T-cell (primary cell): ENCODE measurements around the gene PRDM8. TPM values are rescaled to one million over a fixed set of nuclear protein-coding genes. Genes with fewer than 3 reads are reported as not detected.
"Not testable (repeated sequence)": the region's sequence is repeated elsewhere in the genome, so short reads cannot be mapped to it uniquely, and the experiment has no call there.

Experiments used
- ATAC-seq, 4 experiments: fragments of 200-7000 bp in 3 of 4; fragments of 150-1000 bp in 1 of 4; cut with Tn5 transposase; replicated peaks in 1 of 4; 1 replicate in 3 of 4; 2 replicates in 1 of 4; pipeline ENCODE4 v1.10.0; 2021; ENCODE audit warnings: moderate library complexity in 3 of 4, mild to moderate bottlenecking in 2 of 4, moderate number of reproducible peaks in 1 of 4
- CTCF ChIA-PET, 2 donors: fragments of 300-600 bp; sonication (Branson Sonifier 250); formaldehyde crosslinking; loops; one replicate each; lab custom pipeline; 2022; ENCODE audit warnings: antibody characterized with exemption in 2 of 2; lab: Charles Lee
- POLR2A ChIA-PET, 2 donors: fragments of 300-600 bp; sonication (Branson Sonifier 250); formaldehyde crosslinking; loops; one replicate each; lab custom pipeline; 2022; ENCODE audit warnings: antibody characterized with exemption in 2 of 2; lab: Charles Lee
- DNase-seq, 35 experiments: peaks; one replicate each; pipeline versions ENCODE4 v3.0.0 to v3.0.0-alpha.2; 2013 to 2023
- H3K27ac ChIP-seq: one replicate; pipeline ENCODE4 v1.5.1; 2013; ENCODE audit warnings: low read length
- H3K27me3 ChIP-seq, 2 experiments: replicated peaks in 1 of 2; 1 replicate in 1 of 2; 2 replicates in 1 of 2; pipeline versions ENCODE4 v1.6.1 to v1.7.0; 2013; ENCODE audit warnings: low read length in 1 of 2, mixed read lengths in 1 of 2; ENCODE audit not compliant: control insufficient read depth in 2 of 2, insufficient read depth in 2 of 2; ENCODE audit errors: extremely low read depth in 1 of 2
- H3K36me3 ChIP-seq, 2 donors: 1 replicate in 1 of 2; 2 replicates in 1 of 2; pipeline versions ENCODE4 v1.6.1 to v1.7.0; 2013; ENCODE audit warnings: low read length in 1 of 2; ENCODE audit not compliant: control insufficient read depth in 2 of 2, insufficient read depth in 1 of 2; ENCODE audit errors: extremely low read depth in 1 of 2
- H3K4me1 ChIP-seq, 2 experiments: 1 replicate in 1 of 2; 2 replicates in 1 of 2; pipeline versions ENCODE4 v1.6.1 to v1.7.0; 2013; ENCODE audit warnings: low read length in 2 of 2, mixed read lengths in 1 of 2; ENCODE audit not compliant: insufficient read depth in 2 of 2, control insufficient read depth in 1 of 2; ENCODE audit errors: extremely low read depth in 1 of 2
- H3K4me3 ChIP-seq, 2 donors: 1 replicate in 1 of 2; 2 replicates in 1 of 2; pipeline versions ENCODE4 v1.5.1 to v1.7.0; 2013; ENCODE audit warnings: mild to moderate bottlenecking in 2 of 2, low read length in 1 of 2, moderate library complexity in 1 of 2; ENCODE audit not compliant: control insufficient read depth in 1 of 2; ENCODE audit errors: extremely low read depth in 1 of 2
- H3K9me3 ChIP-seq: 2 replicates; pipeline ENCODE4 v1.7.0; 2013
- H3K27ac Mint-ChIP-seq, 2 donors: one replicate each; pipeline ENCODE4 v1.8.0; 2020 to 2021; ENCODE audit warnings: mild to moderate bottlenecking in 2 of 2, mixed read lengths in 2 of 2
- H3K27me3 Mint-ChIP-seq, 2 donors: one replicate each; pipeline ENCODE4 v1.8.0; 2021 to 2022; ENCODE audit warnings: mixed read lengths in 2 of 2
- H3K36me3 Mint-ChIP-seq: one replicate; pipeline ENCODE4 v1.8.0; 2021; ENCODE audit warnings: mixed read lengths
- H3K4me1 Mint-ChIP-seq, 3 donors: one replicate each; pipeline ENCODE4 v1.8.0; 2020 to 2022; ENCODE audit warnings: mixed read lengths in 3 of 3, mild to moderate bottlenecking in 1 of 3
- H3K4me3 Mint-ChIP-seq, 3 donors: one replicate each; pipeline ENCODE4 v1.8.0; 2020 to 2022; ENCODE audit warnings: mild to moderate bottlenecking in 3 of 3, mixed read lengths in 3 of 3, moderate library complexity in 3 of 3
- H3K9me3 Mint-ChIP-seq, 3 donors: one replicate each; pipeline ENCODE4 v1.8.0; 2020 to 2022; ENCODE audit warnings: mixed read lengths in 3 of 3
- WGBS: methylation state at CpG from one replicate; pipeline ENCODE4 v1.1.5; 2013; ENCODE audit warnings: missing lambda C conversion rate; ENCODE audit not compliant: insufficient coverage; 5-methylcytosine and 5-hydroxymethylcytosine counted together
- total RNA-seq, 35 experiments: library from RNA in 6 of 35; stranded (reverse) in 6 of 35; fragments of 120-200 nt in 1 of 35; gene quantifications; one replicate each; pipeline versions ENCODE4 v1.2.1 to v1.2.4 and lab custom pipeline; 2013 to 2026

Gene PRDM8
- total RNA-seq, 5 donors from 2014 or later (not counting 1 experiment from before 2014, with no cell fraction given), result 10.5 to 18.7 (median 14.1) TPM

DNA sequence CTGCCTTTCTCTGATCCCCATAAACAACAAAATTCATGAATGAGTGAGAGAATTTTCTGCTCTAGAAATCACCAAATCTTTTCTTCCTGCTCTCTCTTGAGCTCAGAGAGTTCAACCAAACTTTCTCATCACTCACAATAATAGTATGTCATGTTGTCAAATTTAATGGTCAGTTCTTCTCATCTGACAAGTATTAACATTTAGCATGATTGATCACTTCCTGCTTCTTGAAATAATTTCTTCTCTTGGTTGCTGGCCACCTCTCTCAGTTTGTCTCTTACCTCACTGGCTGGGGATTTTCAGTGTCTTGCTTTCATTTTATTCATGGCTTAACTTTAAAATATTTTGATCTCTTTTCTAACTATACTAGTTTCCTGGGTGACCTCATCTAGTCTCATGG, 43.7 kb downstream of the PRDM8 start:
- H3K27me3 ChIP-seq, result peaks cover 0 to 11% of the 10 kb centered on the region in 2 experiments
- H3K9me3 ChIP-seq, result no peaks in the 10 kb centered on the region
- no peak for DNase-seq
- CTCF ChIA-PET, result interaction anchor here in 1 of 2 donors (0.6 kb wide), 1 partner anchor 20 kb away, joined by 3 read pairs; no protein-coding TSS in a partner anchor
- H3K27me3 Mint-ChIP-seq, result peaks cover 8 to 13% of the 10 kb centered on the region in 2 donors
- no peak overlapping the region for H3K4me3 ChIP-seq
- H3K4me3 Mint-ChIP-seq, result no peak overlapping the region
- ATAC-seq, result no peak
- H3K4me1 ChIP-seq, result no peaks in the 10 kb centered on the region
- no peak overlapping the region for H3K27ac Mint-ChIP-seq
- no peaks in the 10 kb centered on the region for H3K36me3 ChIP-seq
- H3K9me3 Mint-ChIP-seq, result no peaks in the 10 kb centered on the region
- no peaks in the 10 kb centered on the region for H3K36me3 Mint-ChIP-seq
- H3K4me1 Mint-ChIP-seq, result no peaks in the 10 kb centered on the region
- POLR2A ChIA-PET, result interaction anchor here in 1 of 2 donors (0.6 kb wide), 1 partner anchor 529 kb away, joined by 3 read pairs; no protein-coding TSS in a partner anchor
- H3K27ac ChIP-seq, result no peak overlapping the region

DNA sequence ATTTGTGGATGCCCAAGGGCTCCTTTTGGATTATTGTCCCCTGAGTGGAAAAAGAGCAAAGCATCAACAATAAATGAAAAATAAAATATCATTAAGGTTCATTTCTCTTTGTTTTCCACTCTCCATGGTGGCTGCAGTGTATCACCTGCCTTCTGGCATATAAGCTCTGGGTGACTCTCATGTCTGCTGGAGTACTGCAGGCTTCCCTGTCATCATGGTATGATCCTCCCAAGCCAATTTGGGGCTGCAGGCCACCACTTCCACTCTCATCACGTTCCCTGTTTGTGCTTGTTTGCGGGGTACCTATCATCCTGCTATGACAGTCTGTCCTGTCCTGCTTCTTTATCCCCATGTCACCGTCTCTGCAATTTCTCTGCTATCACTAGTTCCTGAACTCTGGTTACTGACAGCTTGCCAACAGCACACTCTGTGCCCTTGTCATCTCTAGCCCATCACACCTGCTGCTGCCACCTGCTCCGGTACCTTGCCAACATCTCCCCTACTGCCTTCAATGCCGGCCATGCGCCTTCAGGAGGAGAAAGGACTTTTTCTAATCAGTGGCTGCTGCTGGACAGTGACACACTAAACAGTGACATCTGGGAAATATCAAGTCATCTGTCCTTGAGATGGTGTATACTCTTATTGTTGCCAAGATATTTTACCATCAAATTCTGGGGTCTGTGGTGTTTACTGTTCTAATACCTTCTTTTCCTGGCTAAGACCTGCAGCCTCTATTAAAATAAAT, 46.1 kb downstream of the PRDM8 start:
- Histone ChIP-seq H3K27ac (no peak overlapping the region), H3K4me1 (no peaks in the 10 kb centered on the region), H3K9me3 (no peaks in the 10 kb centered on the region), H3K36me3 (no peaks in the 10 kb centered on the region), H3K27me3 (peaks cover 0 to 9% of the 10 kb centered on the region in 2 experiments), H3K4me3 (no peak overlapping the region)
- Mint-ChIP-seq H3K27me3 (peaks cover 9 to 13% of the 10 kb centered on the region in 2 donors), H3K36me3 (no peaks in the 10 kb centered on the region), H3K4me1 (no peaks in the 10 kb centered on the region), H3K9me3 (no peaks in the 10 kb centered on the region), H3K27ac (no peak overlapping the region), H3K4me3 (no peak overlapping the region)
- no peak for DNase-seq
- CTCF ChIA-PET, result no interaction called here
- WGBS, result 92% methylated on average over 6 of the region's 6 CpGs
- ATAC-seq, result no peak
- POLR2A ChIA-PET, result no interaction called here

DNA sequence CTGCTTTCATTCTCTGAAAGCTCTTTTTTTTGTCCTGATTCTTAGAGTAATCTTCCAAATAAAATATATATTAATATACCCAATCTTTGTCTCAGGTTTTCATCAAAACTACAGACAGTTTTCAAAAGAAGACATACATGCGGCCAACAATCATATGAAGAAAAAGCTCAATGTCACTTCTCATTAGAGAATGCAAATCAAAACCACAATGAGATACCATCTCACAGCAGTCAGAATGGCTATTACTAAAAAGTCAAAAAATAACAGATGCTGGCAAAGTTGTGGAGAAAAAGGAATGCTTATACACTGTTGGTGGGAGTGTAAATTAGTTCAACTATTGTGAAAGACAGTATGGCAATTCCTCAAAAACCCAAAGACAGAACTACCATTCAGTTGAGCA, 50.2 kb downstream of the PRDM8 start:
- H3K27me3 Mint-ChIP-seq, result peaks cover 13 to 17% of the 10 kb centered on the region in 2 donors
- H3K4me1 ChIP-seq, POLR2A ChIA-PET, H3K27ac Mint-ChIP-seq, H3K4me3 Mint-ChIP-seq, H3K27ac ChIP-seq, H3K9me3 ChIP-seq, H3K9me3 Mint-ChIP-seq, H3K36me3 ChIP-seq, H3K4me1 Mint-ChIP-seq, H3K4me3 ChIP-seq, CTCF ChIA-PET, H3K36me3 Mint-ChIP-seq, DNase-seq, ATAC-seq: not testable (repeated sequence)
- no CpG with 5 or more reads among the region's 1 CpG for WGBS
- H3K27me3 ChIP-seq, result peaks cover 0 to 16% of the 10 kb centered on the region in 2 experiments

DNA sequence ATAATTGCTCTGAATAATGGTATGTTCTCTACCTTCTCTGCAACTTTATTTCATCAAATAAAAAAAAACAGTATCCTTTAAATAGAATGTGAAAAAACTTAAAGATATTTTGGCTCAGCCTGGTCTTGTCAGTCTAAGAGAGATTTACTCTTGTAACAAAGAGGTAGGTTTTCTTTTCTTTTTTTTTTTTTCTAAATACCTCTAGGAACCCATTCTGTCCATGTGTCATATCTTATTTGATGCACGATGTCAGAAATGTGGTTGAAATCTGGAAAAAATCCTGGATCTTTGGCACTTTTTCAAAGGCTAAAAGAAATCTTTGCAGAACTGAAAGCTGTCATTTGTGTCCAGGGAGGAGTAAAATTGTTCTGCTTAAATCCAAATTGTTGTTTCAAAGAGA, 51.8 kb downstream of the PRDM8 start:
- Mint-ChIP-seq H3K27ac (no peak overlapping the region), H3K36me3 (no peaks in the 10 kb centered on the region), H3K9me3 (no peaks in the 10 kb centered on the region), H3K4me1 (no peaks in the 10 kb centered on the region), H3K4me3 (no peak overlapping the region), H3K27me3 (peaks cover 6 to 12% of the 10 kb centered on the region in 2 donors)
- no peak overlapping the region for H3K27ac ChIP-seq
- CTCF ChIA-PET, result interaction anchor here in 1 of 2 donors (0.7 kb wide), 1 partner anchor 13 kb away, joined by 3 read pairs; no protein-coding TSS in a partner anchor
- DNase-seq (no peak), ATAC-seq (no peak)
- no peaks in the 10 kb centered on the region for H3K9me3 ChIP-seq
- H3K27me3 ChIP-seq, result peaks cover 0 to 13% of the 10 kb centered on the region in 2 experiments
- no peak overlapping the region for H3K4me3 ChIP-seq
- H3K36me3 ChIP-seq, result no peaks in the 10 kb centered on the region
- POLR2A ChIA-PET, result interaction anchor here (0.6 kb wide), 2 partner anchors 26 to 158 kb away, joined by 3 read pairs; no protein-coding TSS in a partner anchor
- no CpG with 5 or more reads among the region's 1 CpG for WGBS
- no peaks in the 10 kb centered on the region for H3K4me1 ChIP-seq

DNA sequence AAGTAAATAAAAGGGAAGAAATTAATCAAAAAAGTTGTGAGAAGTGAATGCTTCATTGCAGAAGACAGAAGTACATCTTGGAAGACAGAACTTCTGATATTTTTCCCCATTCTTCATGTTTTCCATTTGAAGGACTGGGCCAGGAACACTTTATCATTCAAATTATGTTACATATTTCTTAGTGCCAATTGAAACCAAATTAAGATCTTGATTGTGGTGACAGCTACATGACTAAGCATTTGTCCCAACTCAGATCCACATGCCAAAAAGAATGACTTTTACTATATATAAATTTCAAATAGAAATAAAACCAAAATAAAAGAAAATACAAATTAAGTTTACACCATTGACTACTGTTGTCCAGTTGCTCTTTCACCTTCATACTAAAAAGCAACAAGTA, 55.1 kb downstream of the PRDM8 start:
- POLR2A ChIA-PET, result interaction anchor here in 1 of 2 donors (0.6 kb wide), 1 partner anchor 295 kb away, joined by 3 read pairs; no protein-coding TSS in a partner anchor
- no peaks in the 10 kb centered on the region for H3K36me3 Mint-ChIP-seq

DNA sequence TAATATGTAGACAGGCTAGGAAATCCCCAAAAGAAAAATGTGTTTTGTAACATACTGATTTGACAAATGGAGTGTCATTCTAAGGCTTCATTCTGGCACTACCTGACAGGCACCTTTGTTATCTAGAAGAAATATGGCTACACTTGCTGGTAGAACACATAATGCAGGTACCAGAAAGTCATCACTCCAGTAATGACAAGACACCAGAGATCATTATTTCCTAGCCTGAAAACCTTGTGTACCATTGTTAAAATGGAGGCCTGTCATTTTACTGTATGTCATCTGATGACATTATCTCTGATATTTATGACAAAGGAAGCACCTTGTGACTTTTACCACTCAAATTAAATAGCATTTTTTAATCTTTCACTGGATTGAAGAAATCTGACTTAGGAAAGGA, 55.6 kb downstream of the PRDM8 start:
- Histone ChIP-seq H3K4me3 (no peak overlapping the region), H3K27me3 (peaks cover 0 to 15% of the 10 kb centered on the region in 2 experiments), H3K27ac (no peak overlapping the region), H3K4me1 (no peaks in the 10 kb centered on the region), H3K9me3 (no peaks in the 10 kb centered on the region), H3K36me3 (no peaks in the 10 kb centered on the region)
- peaks cover 14 to 28% of the 10 kb centered on the region in 2 donors for H3K27me3 Mint-ChIP-seq
- no peak for DNase-seq
- no peak overlapping the region for H3K4me3 Mint-ChIP-seq
- no peak for ATAC-seq
- H3K36me3 Mint-ChIP-seq, result no peaks in the 10 kb centered on the region
- H3K4me1 Mint-ChIP-seq, result no peaks in the 10 kb centered on the region
- H3K27ac Mint-ChIP-seq, result no peak overlapping the region
- H3K9me3 Mint-ChIP-seq, result no peaks in the 10 kb centered on the region
- ChIA-PET CTCF (no interaction called here), POLR2A (interaction anchor here in 1 of 2 donors (0.6 kb wide), 1 partner anchor 294 kb away, joined by 3 read pairs; no protein-coding TSS in a partner anchor)

More for the DNA sequence above, 55.1 kb downstream of the PRDM8 start:
- no peaks in the 10 kb centered on the region for H3K4me1 Mint-ChIP-seq
- H3K4me1 ChIP-seq, result no peaks in the 10 kb centered on the region
- no peaks in the 10 kb centered on the region for H3K9me3 Mint-ChIP-seq
- no peaks in the 10 kb centered on the region for H3K36me3 ChIP-seq
- no peak overlapping the region for H3K4me3 Mint-ChIP-seq
- peaks cover 14 to 23% of the 10 kb centered on the region in 2 donors for H3K27me3 Mint-ChIP-seq
- no peak overlapping the region for H3K4me3 ChIP-seq
- no peak overlapping the region for H3K27ac ChIP-seq
- DNase-seq, result no peak
- no peak overlapping the region for H3K27ac Mint-ChIP-seq
- no peaks in the 10 kb centered on the region for H3K9me3 ChIP-seq
- H3K27me3 ChIP-seq, result peaks cover 0 to 15% of the 10 kb centered on the region in 2 experiments
- CTCF ChIA-PET, result no interaction called here
- ATAC-seq, result no peak
